Neural progenitor cell (in vitro differentiated cells): ENCODE data around the gene SMAD6. TPM values are rescaled to one million over a fixed set of nuclear protein-coding genes. Genes with fewer than 3 reads are reported as not detected.

ENCODE experiments used
- DNase-seq: peaks from one replicate; pipeline ENCODE4 v3.0.0-alpha.2; 2016; ENCODE audit warnings: low spot score
- H2AFZ ChIP-seq: fragments of 200-600 bp; sonication (generic); replicated peaks from 2 replicates; pipeline ENCODE4 v1.6.1; 2016; ENCODE audit warnings: antibody characterized with exemption
- H3F3A ChIP-seq: fragments of 200-600 bp; sonication (generic); 2 replicates; pipeline ENCODE4 v1.6.1; 2016; ENCODE audit warnings: antibody characterized with exemption, low read depth
- H3K27ac ChIP-seq: fragments of 200-600 bp; sonication (generic); 2 replicates; pipeline ENCODE4 v1.5.1; 2016; ENCODE audit warnings: mild to moderate bottlenecking
- H3K27me3 ChIP-seq: fragments of 200-600 bp; sonication (generic); 2 replicates; pipeline ENCODE4 v1.6.1; 2016; ENCODE audit warnings: mild to moderate bottlenecking, moderate library complexity
- H3K36me3 ChIP-seq: fragments of 200-600 bp; sonication (generic); 2 replicates; pipeline ENCODE4 v1.5.1; 2016
- H3K4me1 ChIP-seq: fragments of 200-600 bp; sonication (generic); 2 replicates; pipeline ENCODE4 v1.6.1; 2016; ENCODE audit warnings: mixed run types
- H3K4me2 ChIP-seq: fragments of 200-600 bp; sonication (generic); 2 replicates; pipeline ENCODE4 v1.6.1; 2016
- H3K4me3 ChIP-seq: fragments of 200-600 bp; sonication (generic); 2 replicates; pipeline ENCODE4 v1.5.1; 2016
- H3K79me2 ChIP-seq: fragments of 200-600 bp; sonication (generic); 2 replicates; pipeline ENCODE4 v1.6.1; 2016; ENCODE audit warnings: low read depth
- H3K9ac ChIP-seq: fragments of 200-600 bp; sonication (generic); 2 replicates; pipeline ENCODE4 v1.6.1; 2016
- H3K9me3 ChIP-seq: fragments of 200-600 bp; sonication (generic); 2 replicates; pipeline ENCODE4 v1.5.1; 2016; ENCODE audit warnings: low read depth
- H4K20me1 ChIP-seq: fragments of 200-600 bp; sonication (generic); 2 replicates; pipeline ENCODE4 v1.6.1; 2016; ENCODE audit warnings: low read depth
- H3K27ac Mint-ChIP-seq: 3 replicates; pipeline ENCODE4 v1.8.0; 2021; ENCODE audit warnings: mixed read lengths
- H3K27me3 Mint-ChIP-seq: 2 replicates; pipeline ENCODE4 v1.8.0; 2022; ENCODE audit warnings: low read depth, mild to moderate bottlenecking, inconsistent platforms, moderate library complexity, mixed read lengths; ENCODE audit not compliant: insufficient read depth
- H3K36me3 Mint-ChIP-seq: 3 replicates; pipeline ENCODE4 v1.8.0; 2021; ENCODE audit warnings: mixed read lengths
- H3K4me1 Mint-ChIP-seq: 3 replicates; pipeline ENCODE4 v1.8.0; 2021; ENCODE audit warnings: mixed read lengths
- H3K4me3 Mint-ChIP-seq: 3 replicates; pipeline ENCODE4 v1.8.0; 2021; ENCODE audit warnings: mild to moderate bottlenecking, moderate library complexity, mixed read lengths
- H3K9me3 Mint-ChIP-seq: 3 replicates; pipeline ENCODE4 v1.8.0; 2020; ENCODE audit warnings: mixed read lengths
- EZH2 ChIP-seq: fragments of 200-600 bp; sonication (generic); IDR thresholded peaks from 2 replicates; pipeline ENCODE4 v1.6.1; 2017; ENCODE audit warnings: antibody characterized with exemption, mild to moderate bottlenecking, moderate library complexity
- EZH2phosphoT487 ChIP-seq: fragments of 200-600 bp; sonication (generic); IDR thresholded peaks from 2 replicates; pipeline ENCODE4 v1.6.1; 2017; ENCODE audit warnings: antibody characterized with exemption
- total RNA-seq: library from RNA; depleted of rRNA; stranded (reverse); fragments of >200 nt; gene quantifications from 2 replicates; pipeline ENCODE4 v1.2.3, GENCODE V29; 2015; ENCODE audit warnings: low replicate concordance
- TF ChIP-seq, protein P1 (sequence below): fragments of 200-600 bp; sonication (generic); IDR thresholded peaks from 2 replicates; pipeline ENCODE4 v1.5.1; 2017; ENCODE audit warnings: antibody characterized with exemption, mild to moderate bottlenecking

Gene SMAD6
- total RNA-seq, 1 donor from 2014 or later: 3.4 TPM

DNA sequence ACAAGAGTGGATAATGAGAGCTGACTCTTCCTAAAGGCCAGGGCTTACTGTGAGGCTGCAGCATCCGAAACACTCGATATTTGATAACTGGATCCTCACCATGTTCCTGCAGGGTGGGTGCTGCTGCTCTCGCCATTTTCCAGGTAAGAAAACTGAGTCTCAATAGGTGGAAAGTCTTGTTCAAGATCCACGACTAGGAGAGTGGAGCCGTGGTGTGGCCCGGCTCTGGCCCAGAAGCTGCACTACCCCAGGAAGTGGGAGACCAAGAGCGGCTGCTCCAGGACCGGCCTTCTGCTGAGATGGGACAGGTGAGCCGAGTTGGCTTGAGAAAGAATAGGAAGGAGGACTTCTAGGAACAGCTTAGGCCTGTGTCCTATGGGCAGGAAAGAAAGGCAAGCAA is 121.6 kb downstream of the SMAD6 start:
- Mint-ChIP-seq H3K4me3 (no peak overlapping the region), H3K9me3 (no peaks in the 10 kb centered on the region), H3K27ac (no peak overlapping the region), H3K36me3 (no peaks in the 10 kb centered on the region), H3K27me3 (peaks cover 7% of the 10 kb centered on the region), H3K4me1 (peaks cover 12% of the 10 kb centered on the region)
- Histone ChIP-seq H3K9me3 (no peaks in the 10 kb centered on the region), H3F3A (peaks cover 12% of the 10 kb centered on the region), H3K27ac (no peak overlapping the region), H2AFZ (no peak overlapping the region), H3K9ac (no peak overlapping the region), H3K4me3 (no peak overlapping the region), H3K4me1 (peaks cover 12% of the 10 kb centered on the region), H4K20me1 (no peaks in the 10 kb centered on the region), H3K27me3 (no peaks in the 10 kb centered on the region), H3K4me2 (no peak overlapping the region), H3K79me2 (no peaks in the 10 kb centered on the region), H3K36me3 (no peaks in the 10 kb centered on the region)
- TF ChIP-seq, protein P1, sequence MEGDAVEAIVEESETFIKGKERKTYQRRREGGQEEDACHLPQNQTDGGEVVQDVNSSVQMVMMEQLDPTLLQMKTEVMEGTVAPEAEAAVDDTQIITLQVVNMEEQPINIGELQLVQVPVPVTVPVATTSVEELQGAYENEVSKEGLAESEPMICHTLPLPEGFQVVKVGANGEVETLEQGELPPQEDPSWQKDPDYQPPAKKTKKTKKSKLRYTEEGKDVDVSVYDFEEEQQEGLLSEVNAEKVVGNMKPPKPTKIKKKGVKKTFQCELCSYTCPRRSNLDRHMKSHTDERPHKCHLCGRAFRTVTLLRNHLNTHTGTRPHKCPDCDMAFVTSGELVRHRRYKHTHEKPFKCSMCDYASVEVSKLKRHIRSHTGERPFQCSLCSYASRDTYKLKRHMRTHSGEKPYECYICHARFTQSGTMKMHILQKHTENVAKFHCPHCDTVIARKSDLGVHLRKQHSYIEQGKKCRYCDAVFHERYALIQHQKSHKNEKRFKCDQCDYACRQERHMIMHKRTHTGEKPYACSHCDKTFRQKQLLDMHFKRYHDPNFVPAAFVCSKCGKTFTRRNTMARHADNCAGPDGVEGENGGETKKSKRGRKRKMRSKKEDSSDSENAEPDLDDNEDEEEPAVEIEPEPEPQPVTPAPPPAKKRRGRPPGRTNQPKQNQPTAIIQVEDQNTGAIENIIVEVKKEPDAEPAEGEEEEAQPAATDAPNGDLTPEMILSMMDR: no peak
- TF ChIP-seq EZH2 (no peak), EZH2phosphoT487 (no peak)
- no peak for DNase-seq

DNA sequence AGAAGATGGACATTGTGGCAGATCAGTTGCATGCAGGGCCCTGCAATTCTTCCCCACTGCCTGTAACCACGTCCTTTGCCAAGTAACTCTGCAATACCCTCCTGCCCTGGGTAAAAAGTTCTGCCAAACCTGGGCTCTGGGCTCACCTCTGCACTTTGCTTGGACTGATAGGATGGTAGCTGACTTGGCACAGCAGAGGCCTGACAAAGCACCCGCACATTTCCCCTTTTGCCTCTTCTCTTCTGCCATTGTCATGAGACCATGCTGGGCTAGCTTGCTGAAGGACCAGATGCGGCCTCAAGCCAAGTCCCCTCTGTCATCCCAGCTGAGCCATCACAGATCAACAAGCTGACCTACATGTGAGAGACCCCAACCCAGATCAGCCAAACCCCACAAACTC is 122.4 kb downstream of the SMAD6 start:
- H3K9me3 Mint-ChIP-seq: no peaks in the 10 kb centered on the region
- Histone ChIP-seq H4K20me1 (no peaks in the 10 kb centered on the region), H3K9ac (no peak overlapping the region), H2AFZ (no peak overlapping the region), H3K79me2 (no peaks in the 10 kb centered on the region), H3K4me3 (no peak overlapping the region), H3K4me1 (peaks cover 12% of the 10 kb centered on the region), H3F3A (peaks cover 12% of the 10 kb centered on the region), H3K27me3 (no peaks in the 10 kb centered on the region), H3K36me3 (no peaks in the 10 kb centered on the region), H3K27ac (no peak overlapping the region), H3K9me3 (no peaks in the 10 kb centered on the region), H3K4me2 (no peak overlapping the region)
- H3K27ac Mint-ChIP-seq: no peak overlapping the region
- peaks cover 12% of the 10 kb centered on the region for H3K4me1 Mint-ChIP-seq
- no peak for DNase-seq
- H3K27me3 Mint-ChIP-seq: peaks cover 7% of the 10 kb centered on the region
- H3K36me3 Mint-ChIP-seq: no peaks in the 10 kb centered on the region
- TF ChIP-seq EZH2 (no peak), EZH2phosphoT487 (no peak)
- TF ChIP-seq, protein P1: no peak
- no peak overlapping the region for H3K4me3 Mint-ChIP-seq

DNA sequence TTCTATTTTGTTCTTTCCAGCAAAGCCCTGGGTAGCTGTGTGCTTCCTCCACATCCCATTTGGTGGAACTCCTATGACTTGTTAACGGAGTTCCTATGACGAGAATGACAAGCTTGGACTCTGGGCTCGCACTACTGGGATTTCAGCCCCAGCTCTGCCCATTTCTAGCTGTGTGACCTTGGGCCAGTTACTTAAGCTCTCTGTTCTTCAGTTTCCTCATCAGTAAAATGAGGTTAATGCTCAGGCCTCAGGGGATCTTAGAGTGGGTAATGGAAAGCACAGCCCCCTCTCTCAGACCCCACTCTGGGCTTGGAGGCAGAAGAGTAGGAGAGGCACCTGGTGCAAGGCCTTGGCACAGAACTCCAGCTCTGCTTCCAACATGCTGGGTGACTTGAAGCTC is 123.1 kb downstream of the SMAD6 start:
- Mint-ChIP-seq H3K27me3 (peaks cover 5% of the 10 kb centered on the region), H3K36me3 (no peaks in the 10 kb centered on the region), H3K9me3 (no peaks in the 10 kb centered on the region), H3K4me1 (peaks cover 12% of the 10 kb centered on the region), H3K27ac (no peak overlapping the region), H3K4me3 (no peak overlapping the region)
- H4K20me1 ChIP-seq: no peaks in the 10 kb centered on the region
- H2AFZ ChIP-seq: no peak overlapping the region
- H3K36me3 ChIP-seq: no peaks in the 10 kb centered on the region
- no peak overlapping the region for H3K4me3 ChIP-seq
- H3K9me3 ChIP-seq: no peaks in the 10 kb centered on the region
- H3F3A ChIP-seq: peaks cover 12% of the 10 kb centered on the region
- no peaks in the 10 kb centered on the region for H3K27me3 ChIP-seq
- no peak overlapping the region for H3K27ac ChIP-seq
- no peak for DNase-seq
- TF ChIP-seq, protein P1: no peak
- no peak for TF ChIP-seq EZH2
- TF ChIP-seq EZH2phosphoT487: no peak
- H3K4me2 ChIP-seq: no peak overlapping the region
- no peak overlapping the region for H3K9ac ChIP-seq
- no peaks in the 10 kb centered on the region for H3K79me2 ChIP-seq
- H3K4me1 ChIP-seq: peaks cover 12% of the 10 kb centered on the region
